HS-27A (cell line): ENCODE data around the gene SGTA.
"Not testable (repeated sequence)": the region's sequence is repeated elsewhere in the genome, so short reads cannot be mapped to it uniquely, and the experiment has no call there.

ENCODE experiments used
- DNase-seq: peaks from one replicate; pipeline ENCODE4 v3.0.0-alpha.2; 2012; ENCODE audit warnings: low read depth, missing footprints

SGTA gene

DNA sequence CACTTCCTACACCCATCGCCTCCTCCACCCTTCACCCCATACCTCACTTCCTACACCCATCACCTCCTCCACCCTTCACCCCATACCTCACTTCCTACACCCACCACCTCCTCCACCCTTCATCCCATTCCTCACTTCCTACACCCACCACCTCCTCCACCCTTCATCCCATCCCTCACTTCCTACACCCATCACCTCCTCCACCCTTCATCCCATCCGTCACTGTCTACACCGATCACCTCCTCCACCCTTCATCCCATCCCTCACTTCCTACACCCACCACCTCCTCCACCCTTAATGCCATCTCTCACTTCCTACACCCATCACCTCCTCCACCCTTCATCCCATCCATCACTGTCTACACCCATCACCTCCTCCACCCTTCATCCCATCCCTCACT lies 69.9 kb downstream of the SGTA start:
- not testable (repeated sequence) for DNase-seq

GRCh38 chr19:2711875-2712205 lies 71.2 kb downstream of the SGTA start:
- DNase-seq: no peak

- DNase-seq: no peak
Observed at GRCh38 chr19:2711172-2711874, 71.8 kb downstream of the SGTA start.

DNA sequence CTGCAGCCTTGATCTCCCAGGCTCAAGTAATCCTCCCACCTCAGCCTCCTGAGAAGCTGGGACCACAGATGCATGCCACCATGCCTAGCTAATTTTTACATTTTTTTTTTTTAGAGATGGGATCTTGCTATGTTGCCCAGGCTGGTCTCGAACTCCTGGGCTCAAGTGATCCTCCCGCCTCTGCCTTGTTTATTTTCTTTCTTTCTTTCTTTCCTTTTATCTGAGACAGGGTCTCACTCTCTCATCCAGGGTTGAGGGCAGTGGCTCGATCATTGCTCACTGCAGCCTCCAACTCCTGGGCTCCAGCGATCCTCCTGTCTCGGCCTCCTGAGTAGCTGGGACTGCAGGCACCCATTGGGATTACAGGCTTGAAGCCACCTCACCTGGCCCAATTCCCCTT lies 76.8 kb downstream of the SGTA start:
- DNase-seq: no peak
